GM21515 (cell line): ENCODE data around the gene CREBZF.

Source experiments
- ATAC-seq: cut with Tn5 transposase; IDR thresholded peaks from one replicate; pipeline ENCODE4 v1.9.1; 2021; ENCODE audit not compliant: unreplicated experiment

CREBZF gene

DNA sequence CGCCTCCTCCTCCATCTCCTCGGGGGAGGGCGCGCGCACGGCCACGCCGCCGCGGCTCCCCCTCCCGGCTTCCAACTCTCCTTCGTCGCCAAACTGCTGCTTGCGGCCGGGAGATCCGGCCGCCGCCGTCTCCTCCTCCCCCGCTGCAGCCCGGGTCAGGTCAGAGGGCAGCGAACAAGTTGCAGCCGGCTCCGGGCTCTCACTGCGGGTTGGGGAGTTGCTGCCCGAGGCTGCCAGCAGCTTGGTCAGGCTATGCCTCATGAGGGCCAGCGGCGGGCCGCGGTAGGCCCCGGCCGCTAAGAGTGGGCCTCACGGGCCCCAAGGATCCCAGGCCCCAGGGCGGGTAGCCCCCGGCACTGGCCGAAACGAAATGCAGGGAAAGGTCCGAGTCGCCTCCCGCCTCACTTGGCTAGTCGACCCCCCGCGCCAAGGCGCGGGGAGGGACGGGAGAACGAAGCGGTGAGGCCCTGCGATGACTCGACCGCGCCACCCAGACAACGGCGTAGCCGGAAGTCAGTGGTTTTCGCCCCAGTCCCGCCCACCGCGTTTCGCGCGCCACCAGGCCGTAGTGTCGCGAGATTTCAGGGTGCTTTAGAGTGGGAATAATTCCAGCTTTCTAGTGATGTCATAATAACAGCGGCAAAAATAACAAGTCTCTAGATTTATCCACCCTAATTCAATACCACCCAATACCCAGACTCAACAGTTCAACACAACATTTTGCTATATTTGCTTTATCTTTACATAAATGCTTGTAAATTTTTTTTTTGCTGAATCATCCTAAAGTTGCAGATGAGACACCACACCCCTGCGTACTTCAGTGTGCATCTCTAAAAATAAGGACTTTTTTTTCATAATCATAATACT lies at the start of gene CREBZF:
CREBZF (minus strand) TSS at position 515 of the 867 bp plus-strand sequence; CDS start at position 261, 254 bp downstream.
- ATAC-seq, result peak; percentile 91

- no peak for ATAC-seq
Measured at GRCh38 chr11:85712953-85713352, 48.0 kb upstream of the CREBZF start.

DNA sequence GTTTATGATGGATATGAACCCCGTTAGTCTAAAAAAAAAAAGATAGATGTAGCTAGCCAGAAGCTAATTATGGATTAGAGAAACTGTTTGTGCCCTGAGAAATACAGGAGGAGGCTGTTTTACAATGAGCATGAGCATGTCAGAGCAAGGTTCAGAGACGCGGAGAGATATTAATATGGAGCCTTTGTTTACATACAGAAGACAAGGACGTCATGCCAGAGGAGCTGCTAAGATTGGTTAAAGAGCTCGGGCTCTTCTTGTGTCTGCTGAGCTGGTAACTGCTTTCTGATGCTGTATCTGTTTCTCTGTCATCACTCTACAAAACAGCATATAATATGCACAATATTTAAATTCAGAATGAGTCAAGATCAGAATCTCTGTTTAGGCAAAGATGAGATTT lies 46.0 kb upstream of the CREBZF start:
- no peak for ATAC-seq

DNA sequence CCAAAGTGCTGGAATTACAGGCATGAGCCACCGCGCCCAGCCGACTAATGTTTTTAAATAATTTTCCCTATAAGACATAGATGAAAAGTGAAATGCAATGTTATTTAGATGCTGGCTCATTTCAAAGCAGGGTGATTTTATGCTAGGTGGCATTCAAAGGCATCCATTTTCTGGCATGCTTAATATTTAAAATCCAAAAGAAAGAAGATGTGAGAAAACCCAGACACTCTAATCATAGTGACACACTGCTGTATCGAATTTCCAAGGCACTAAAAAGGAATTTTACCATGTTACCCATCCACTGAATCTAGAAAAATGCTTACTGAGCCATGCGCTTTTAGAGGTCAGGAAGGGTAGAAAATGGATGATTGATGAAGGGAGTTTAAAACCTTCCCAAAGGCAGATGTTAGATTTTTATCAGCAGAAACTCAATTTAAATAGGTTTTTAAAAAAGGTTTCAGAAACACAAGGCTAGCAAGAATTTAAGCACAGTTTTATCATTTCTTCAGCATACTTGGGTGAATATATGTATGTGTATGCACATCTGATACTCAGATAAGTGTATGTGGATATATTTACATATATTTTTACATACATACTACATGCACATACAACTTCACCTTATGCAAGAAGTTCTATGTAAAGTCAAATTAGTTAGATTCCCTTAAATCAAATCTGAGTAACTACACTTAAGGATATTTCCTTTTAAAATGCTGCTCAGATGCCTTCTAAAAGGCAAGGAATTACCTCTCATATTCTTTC lies 45.2 kb upstream of the CREBZF start:
- ATAC-seq, result no peak

DNA sequence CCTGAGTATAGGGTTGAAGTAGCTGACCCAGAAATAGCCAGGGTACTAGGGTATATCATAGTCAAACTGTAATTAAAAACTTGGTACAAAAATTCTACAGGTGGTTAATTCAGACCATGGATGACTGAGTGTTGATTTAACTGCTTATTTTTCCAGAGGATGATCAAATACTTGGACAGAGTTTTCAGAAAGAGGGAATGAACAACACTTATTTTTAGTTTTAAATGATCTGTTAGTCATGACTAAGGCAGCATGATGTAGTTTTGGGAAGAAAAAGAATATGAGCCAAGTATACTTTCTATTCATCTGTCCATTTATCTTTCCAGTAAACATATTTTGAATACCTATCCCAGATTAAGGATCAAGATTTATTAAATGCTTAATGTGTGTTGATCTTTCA lies 40.9 kb upstream of the CREBZF start:
- ATAC-seq, result no peak

- ATAC-seq, result no peak
Measured at GRCh38 chr11:85704967-85705366, 40.0 kb upstream of the CREBZF start.

DNA sequence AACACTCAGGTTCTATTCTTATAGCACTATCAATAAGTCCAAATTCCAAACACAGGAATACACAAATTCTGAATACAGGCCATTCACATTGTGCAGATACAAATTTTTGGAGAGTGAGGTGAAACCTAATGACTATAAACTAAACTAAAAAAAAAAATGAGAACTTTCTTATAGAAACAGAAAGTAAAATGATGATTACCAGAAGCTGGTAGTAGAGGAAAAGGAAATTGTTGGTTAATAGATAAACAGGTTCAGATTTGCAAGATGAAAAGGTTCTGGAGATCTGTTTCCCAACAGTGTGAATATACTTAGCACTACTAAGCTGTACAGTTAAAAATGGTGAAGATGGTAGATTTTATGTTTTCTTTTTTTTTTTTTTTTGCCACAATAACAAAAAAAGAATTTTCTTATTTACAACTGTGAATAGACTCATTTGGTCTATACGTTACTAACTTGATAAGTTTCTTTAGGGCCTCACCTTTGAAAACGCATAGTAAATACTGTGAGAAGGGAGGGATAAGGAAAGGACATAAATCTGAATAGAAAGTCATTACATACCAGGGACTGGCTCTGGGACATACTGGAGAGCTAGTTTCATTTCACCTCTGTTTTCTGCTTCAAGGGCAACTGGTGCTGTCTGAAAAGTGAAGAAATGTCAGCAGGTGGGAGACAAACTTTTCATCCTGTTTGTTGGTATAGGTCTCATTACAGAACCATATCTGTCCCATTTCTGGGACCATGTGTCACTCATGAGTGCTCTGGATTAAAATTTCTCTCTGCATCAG lies 35.2 kb upstream of the CREBZF start:
- peak; percentile 85 for ATAC-seq

DNA sequence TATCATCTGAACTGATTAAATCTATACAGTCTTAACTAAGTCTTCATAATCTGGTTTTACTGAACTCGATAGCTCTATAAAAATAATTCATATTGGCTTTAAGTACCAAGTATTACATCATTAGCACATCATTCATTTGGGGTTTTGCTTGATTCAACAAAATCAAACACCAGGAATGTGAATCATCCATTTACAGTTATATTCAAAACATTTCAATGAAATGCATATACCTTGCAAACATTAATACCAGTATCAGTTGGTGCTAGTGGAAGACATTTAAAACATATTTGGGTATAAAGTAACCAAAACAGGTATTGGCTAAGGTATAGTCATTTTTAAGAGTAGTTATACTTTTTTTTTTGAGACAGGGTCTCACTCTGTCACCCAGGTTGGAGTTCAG lies 33.3 kb upstream of the CREBZF start:
- no peak for ATAC-seq

- ATAC-seq, result no peak
Measured at GRCh38 chr11:85697747-85698146, 32.8 kb upstream of the CREBZF start.

DNA sequence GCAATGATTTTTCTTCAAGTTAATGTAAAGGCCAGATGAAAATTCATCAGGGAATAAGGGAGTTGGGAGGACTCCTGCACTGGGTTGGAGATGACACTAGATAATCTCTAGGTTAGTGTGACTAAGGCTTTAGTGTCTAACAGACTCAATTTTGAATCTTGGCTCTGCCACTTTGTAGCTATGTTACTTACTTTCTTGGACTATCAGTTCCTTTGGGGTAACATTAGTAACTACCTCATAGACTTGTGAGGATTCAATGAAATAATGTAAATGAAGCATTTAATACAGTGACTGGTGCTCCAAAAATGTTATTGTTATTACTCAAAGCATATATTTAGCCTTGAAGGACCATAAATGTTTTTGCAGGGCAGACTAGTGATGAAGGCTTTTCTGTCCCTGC lies 30.6 kb upstream of the CREBZF start:
- no peak for ATAC-seq

- ATAC-seq, result no peak
Measured at GRCh38 chr11:85694385-85694980, 29.6 kb upstream of the CREBZF start.

DNA sequence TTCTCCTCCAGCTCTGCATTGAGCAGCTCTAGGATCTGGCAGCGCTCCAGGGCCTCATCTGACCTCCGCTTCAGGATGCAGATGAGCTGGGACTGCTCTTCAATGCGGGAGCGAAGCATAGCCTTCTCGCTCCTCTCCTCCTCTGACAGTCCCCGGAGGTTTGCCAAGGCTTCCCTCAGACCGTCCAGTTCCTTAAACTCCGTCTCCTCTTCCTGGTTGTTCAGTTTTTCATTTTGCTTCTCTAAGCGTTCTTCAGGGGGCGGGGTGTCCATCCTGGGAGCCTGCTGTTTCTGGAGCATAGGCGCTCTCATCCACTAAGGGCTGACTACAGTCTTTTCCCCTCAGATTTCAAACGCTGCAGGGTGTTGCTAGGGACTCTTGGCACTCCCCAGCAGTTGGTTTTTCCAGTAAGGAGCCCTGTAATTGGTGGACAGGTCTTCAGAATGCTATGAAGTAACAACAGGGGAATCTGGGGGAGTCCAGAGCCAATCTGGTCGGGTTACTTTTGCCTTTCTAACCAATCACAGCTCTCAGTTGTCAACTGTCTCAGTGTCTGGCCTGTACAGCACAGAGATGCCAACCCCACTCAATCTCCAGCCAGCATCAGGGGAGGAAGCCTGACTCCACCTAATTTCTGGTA lies 21.0 kb upstream of the CREBZF start, which contains the start of gene CCDC89:
CCDC89 (minus strand) TSS at position 376 of the 640 bp plus-strand sequence; CDS start at position 311, 65 bp downstream.
- no peak for ATAC-seq

- no peak for ATAC-seq
Measured at GRCh38 chr11:85685125-85685819, 20.3 kb upstream of the CREBZF start.

GRCh38 chr11:85682330-85683305 lies 17.7 kb upstream of the CREBZF start:
- peak; percentile 76 for ATAC-seq

- no peak for ATAC-seq
Measured at GRCh38 chr11:85680897-85681296, 16.0 kb upstream of the CREBZF start.

DNA sequence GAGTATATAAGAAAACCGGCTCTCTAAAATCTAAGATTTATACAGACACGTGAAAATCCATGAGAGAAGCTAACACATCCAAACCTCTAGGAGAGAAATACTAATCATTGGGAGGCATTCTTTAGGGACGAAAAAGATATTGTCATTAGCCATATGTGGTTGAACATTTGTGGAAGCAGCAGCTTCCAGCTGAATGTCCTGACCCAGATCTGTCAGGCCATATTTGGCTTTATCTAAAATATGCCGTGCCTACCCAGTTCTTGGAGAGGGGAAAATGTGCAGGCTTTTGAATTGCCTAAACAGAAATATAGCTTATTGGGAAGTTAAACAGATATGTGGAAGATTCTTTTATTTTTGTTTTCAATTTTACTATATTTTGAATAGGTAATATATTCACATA lies 14.6 kb upstream of the CREBZF start:
- no peak for ATAC-seq

DNA sequence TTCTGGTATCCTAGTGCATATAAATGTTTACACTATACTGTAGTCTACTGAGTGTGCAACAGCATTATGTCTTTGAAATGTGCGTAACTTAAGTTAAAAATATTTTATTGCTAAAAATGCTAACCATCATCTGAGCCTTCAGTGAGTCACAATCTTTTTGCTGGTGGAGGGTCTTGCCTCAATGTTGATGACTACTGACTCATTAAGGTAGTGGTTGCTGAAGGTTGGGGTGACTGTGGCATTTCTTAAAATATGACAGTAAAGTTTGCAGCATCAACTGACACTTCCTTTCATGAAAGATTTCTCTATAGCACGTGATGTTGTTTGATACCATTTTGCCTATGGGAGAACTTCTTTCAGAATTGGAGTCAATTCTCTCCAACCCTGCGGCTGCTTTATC lies 8.5 kb upstream of the CREBZF start:
- no peak for ATAC-seq

- no peak for ATAC-seq
Measured at GRCh38 chr11:85672105-85672902, 7.4 kb upstream of the CREBZF start.
